ENCODE measurements around the gene GPD1.
A peak's percentile ranks its signal among the peaks of the same experiment; 100 is the strongest.

The GPD1 gene

DNA sequence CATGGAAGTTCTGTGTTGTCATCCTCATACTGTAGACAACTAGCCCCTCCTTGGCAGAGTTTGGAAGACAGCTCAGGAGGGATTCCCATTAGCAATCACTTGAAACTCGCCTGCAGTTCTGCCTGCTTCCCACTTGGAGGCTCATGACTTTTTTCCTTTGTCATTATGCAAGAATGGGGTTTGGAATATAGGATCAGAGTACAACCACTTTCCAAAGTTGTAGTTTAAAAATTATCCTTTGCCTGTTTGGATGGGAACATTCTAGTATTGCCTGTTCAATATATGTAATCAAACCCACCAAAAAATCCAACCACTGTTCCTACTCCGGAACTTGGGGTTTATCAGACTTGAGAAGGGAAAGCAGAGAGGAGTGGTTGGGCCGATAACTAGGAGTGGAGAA, 2.1 kb upstream of the GPD1 start:
- peak; percentile 43 for DNase-seq (ENCODE audit: low spot score)

DNA sequence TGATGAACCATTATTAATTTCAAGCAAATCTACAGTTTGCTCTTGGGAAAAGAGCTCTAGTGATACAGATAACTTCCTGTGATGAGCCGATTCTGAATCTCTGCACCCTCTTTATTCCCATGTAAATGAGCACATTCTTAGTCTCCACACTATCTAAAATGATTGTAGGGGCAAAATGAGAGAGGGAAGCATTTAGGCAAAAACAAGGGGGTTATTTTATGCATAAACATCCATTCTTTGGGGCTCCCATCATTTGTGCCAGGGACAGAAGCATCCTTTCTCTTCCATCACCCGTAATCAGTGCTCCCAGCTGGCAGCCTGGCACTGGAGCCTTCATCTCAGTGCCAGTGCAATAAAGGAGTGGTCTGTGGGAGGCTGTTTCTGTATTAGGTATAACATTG, 1.7 kb upstream of the GPD1 start:
- DNase-seq (ENCODE audit: low spot score): no peak

DNA sequence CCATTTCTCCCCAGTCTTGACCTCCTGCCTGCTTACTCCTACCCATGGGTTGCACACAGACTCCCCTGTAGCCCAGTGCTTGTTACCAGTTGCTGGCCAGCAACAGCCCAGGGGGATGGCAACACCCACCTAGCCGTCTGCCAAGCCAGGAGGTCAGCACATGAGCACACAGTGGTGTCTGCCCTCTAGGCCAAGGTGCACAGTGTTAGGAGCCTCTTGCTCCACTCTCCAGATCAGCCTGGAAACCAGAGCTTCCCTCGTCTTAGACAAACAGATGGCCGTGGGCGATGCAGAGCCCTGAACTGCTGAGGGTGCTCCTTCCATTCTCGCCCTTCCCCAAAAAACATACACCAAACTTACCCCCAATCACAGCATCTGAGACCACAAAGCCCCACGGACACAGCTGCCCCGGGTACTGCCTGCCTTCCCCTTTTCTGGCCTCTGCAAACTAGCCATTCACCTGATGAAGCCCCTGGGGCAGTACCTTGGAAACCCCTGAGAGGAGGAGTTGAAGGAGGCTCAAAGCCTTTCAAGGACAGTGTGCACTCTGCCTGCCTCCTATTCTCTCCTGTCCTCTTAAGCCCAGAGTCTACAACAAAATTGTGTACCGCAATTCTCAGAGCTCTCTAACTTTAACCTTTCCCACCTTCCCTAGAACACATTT, 1.0 kb upstream of the GPD1 start:
- DNase-seq (ENCODE audit: low spot score): no peak

DNA sequence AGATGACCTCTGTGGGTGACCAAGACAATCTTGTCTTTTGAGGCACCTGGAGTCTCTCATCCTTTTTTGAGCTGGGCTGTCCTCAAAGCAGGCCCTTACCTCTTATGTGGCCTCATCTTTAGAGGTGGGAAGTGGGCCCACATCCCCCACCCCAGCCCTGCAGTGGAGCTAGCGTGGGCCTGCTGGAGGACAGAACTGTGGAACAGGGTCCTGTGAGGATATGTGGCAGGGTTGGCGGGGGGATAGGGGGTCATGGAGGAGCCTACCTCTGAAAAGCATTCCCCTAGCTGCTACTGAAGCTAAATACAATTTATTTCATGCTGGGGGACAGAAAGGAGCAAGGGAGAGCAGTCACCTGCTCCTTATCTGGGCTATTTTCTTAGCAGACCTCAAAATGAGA, 457 bp upstream of the GPD1 start:
- DNase-seq (ENCODE audit: low spot score): no peak

DNA sequence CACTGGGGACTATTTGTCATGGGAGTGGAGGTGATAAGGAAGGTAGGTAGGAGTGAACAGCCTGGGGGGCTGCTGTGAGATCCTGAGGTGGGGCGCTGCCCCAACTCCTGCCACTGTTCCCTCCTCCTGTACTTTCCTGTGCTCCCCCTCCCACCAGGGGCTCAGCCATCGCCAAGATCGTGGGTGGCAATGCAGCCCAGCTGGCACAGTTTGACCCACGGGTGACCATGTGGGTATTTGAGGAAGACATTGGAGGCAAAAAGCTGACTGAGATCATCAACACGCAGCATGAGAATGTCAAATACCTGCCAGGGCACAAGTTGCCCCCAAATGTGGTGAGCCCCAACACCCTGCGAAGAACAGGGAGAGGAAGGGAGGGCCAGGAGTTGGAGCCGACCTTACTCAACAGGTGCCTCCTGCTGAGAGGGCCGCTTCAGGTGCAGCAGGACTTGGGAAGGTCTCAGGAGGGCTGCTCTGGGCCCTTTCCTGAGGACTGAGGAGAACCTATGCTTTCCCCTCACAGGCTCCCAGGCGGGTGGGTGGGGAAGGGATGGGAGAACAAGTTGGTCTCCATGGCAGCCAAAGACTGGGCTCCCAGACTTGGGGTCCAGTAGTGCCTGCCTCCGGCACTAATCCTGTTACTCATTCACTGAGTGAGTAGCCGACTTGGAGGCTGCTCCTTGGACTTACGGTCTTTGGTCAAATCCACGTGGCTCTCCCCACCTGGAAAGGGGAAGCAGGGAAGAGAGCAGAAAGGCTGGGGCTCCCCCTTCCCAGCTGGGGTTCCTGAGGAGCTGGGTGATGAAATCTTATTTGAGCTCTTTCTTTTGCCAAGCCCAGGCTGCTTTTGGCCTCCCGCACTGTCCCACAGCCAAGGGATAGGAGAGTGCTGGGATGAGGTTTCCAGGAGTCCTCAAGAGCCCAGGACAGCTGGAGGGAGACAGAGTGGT, 884 bp downstream of the GPD1 start:
- peak; percentile 38 for DNase-seq (ENCODE audit: low spot score)

DNA sequence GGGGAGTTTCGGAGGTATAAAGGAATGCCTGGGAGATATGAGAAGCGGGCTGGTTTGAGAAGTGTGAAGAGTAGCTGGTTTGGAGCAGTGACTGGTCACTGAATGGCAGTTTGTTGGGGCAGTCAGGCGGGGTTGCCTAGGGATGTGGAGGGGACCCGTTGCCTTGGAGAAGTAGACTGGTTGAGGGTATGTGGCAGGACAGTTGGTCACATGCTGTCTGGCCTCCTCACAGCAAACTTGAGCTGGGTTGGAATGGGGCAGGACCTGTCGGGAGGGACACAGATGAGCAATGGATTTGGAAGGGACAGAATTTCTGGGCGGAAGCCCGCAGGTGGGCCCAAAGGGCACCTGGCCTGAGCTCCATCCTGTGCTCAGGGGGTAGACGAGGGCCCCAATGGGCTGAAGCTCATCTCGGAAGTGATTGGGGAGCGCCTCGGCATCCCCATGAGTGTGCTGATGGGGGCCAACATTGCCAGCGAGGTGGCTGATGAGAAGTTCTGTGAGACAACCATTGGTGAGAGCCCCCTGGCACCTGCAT, 2.2 kb downstream of the GPD1 start:
- no peak for DNase-seq (ENCODE audit: low spot score)

DNA sequence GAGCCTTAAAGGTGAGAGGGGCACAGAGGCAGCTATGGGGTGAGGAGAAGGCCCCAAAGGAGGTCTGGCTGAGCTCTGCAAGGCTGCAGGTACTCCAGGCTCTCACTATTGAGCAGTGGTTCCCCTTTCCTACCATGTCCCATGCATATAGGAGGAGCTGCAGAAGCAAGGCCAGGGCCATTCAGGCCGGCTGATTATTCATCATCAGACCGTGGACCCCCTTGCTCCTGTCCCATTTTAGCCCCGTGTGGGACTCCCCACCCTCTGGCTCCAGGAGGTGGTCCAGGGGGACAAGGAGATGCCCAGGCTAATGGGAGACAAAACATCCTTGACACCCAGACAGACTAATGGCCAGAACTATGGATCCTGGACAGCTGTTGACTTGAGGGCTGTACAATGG, 3.1 kb downstream of the GPD1 start:
- DNase-seq (ENCODE audit: low spot score): no peak

DNA sequence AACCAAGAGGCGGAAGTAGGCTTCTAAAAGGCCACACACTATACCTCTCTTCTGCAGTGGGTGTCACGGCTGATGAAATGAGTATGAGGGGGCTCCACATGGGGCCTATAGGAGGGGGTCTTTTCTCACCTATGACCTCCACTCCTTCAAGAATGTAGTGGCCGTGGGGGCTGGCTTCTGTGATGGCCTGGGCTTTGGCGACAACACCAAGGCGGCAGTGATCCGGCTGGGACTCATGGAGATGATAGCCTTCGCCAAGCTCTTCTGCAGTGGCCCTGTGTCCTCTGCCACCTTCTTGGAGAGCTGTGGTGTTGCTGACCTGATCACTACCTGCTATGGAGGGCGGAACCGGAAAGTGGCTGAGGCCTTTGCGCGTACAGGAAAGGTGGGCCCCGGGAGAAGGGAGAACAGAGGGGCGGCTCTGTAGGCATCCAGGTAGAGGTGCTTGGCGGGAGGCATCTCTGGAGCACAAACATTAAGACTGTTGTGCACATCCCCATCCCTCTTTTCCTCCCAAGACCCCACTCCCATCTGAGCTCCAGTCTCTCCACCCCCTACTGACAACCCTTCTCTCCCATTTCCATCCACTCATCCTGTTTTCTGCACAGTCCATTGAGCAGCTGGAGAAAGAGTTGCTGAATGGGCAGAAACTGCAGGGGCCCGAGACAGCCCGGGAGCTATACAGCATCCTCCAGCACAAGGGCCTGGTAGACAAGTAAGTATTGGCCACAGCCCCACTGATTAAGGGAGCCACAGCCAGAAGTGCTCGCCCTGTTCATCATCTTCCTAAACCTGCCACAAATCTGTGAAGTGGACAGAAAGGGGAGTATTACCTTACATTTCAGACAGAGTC, 3.8 kb downstream of the GPD1 start:
- no peak for DNase-seq (ENCODE audit: low spot score)

DNA sequence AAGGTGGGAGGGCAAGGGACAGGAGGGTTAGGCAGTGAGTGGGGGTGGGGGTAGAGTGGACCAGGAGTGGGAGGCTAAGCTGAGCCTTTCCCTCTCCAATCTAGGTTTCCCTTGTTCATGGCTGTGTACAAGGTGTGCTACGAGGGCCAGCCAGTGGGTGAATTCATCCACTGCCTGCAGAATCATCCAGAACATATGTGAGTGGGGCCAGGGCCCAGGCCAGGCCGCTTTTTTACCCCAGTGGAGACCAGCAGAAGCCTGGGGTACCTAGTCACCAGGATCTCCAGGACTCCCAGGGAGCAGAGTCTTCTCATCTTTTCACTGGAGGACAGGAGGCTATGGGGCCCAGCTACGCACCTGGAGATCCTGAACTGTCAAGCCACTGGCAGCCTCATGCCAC, 5.5 kb downstream of the GPD1 start:
- no peak for DNase-seq (ENCODE audit: low spot score)

DNA sequence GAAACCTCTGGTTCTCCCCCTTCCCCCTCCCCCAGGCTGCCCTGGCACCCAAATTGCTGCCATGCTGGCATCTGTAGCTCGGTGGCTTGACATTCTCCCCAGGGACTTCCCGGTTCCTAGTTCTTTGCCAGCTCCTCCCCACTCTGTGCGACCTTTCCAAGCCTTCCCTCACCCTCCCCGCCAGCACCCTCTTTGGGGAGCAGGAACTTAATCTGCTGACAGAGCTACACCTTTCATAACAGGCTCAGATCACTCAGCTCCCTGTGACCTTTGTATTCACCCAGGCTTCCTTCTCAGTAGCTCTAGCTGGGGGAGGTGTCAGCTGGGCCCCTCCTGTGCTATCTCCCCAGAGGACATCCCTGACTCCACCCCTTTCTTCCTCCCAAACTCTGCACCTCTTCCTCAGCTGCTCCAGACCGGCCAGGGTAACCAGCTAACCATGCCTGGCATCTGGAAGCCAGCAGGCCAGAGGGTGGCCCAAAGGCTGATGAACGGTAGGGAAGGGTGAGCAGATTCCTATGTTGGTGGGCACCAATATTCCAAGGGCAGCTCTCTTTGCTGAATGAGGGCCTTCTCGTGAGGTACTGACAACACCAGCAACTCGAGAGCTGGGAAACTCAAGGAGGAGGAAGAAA, 6.4 kb downstream of the GPD1 start:
- peak; percentile 61 for DNase-seq (ENCODE audit: low spot score)

DNA sequence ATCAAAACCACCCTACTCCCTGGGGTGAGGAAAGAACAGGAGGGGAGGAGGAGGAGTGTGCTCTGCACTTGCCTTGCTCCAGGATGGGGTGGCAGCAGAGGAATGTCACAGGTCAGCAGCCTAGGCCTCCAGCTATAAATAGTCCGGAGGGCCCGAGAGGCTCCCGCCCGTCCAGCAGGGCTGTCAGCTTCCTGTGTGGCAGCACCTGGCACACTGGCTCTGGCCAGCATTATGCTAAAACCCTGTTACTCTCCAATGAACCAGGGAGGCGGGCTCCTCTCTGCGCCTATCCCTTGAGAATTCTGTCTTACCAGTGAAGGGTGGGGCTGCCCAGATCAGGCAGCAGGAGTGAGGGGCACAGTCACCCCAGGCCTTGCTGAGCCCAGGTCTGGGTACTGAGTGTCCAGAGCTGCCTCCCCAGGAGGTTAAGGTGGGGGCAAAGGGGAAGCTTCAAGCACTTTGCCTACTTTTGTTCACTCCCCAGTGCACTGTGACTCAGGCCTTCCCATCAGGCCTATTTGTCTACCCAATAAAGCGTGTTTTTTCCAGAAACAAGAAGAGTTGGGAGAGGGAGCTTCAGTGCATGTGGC, 7.0 kb downstream of the GPD1 start:
- DNase-seq (ENCODE audit: low spot score): peak; percentile 95

DNA sequence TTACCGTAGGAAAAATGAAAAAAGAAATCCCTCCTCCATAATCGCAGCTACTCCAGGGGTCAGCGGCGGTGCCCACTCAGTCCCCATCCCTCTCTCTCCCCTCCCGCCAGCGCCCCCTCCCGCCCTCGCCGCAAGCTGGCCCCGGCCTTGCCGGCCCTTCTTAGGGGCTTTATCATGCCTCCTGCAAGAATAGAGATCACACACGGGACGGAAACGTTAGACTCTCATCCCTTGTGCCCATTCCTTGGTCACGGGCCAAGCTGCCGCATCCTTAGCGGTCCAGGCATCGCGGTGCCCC, 7.5 kb downstream of the GPD1 start:
- no peak for DNase-seq (ENCODE audit: low spot score)

DNA sequence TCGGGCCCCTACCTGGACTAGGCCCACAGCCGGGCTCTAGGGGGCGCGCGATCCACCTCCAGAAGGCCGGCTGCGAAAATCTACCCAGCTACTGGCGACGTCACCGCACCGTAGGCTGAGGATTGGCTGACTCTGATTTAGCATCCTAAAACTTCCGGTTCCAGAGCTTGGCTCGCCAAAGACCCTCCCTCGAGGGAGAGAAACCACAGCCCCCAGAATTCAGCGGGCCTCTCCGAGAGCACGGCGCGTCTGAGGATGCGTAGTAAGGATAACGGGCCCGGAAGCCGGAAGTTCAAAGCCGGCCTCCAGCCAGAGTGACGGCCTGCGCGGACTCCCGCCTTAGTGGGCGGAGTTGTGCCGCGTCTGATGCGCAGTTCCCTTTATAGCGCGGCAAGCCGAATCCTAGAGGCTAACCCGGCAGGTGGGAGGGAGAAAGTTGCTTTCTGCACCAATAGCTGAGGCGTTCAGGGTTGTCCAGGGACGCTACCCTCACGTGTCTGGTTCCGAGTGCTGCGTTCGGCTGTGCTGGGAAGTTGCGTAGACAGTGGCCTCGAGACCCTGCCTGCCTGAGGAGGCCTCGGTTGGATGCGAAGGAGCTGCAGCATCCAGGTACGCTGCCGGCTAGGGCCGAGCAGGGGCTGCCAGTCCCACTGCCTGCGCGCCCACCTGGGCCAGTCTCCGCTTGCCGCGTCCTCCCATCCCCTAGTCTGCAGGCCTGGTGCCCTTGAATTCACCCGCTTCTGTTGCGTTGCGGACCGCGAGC, 8.1 kb downstream of the GPD1 start, which contains the start of gene COX14:
COX14 (plus strand) TSS at position 544 of the 763 bp plus-strand sequence. CDS start 7,808 bp downstream, outside the sequence.
- DNase-seq (ENCODE audit: low spot score): peak; percentile 100

DNA sequence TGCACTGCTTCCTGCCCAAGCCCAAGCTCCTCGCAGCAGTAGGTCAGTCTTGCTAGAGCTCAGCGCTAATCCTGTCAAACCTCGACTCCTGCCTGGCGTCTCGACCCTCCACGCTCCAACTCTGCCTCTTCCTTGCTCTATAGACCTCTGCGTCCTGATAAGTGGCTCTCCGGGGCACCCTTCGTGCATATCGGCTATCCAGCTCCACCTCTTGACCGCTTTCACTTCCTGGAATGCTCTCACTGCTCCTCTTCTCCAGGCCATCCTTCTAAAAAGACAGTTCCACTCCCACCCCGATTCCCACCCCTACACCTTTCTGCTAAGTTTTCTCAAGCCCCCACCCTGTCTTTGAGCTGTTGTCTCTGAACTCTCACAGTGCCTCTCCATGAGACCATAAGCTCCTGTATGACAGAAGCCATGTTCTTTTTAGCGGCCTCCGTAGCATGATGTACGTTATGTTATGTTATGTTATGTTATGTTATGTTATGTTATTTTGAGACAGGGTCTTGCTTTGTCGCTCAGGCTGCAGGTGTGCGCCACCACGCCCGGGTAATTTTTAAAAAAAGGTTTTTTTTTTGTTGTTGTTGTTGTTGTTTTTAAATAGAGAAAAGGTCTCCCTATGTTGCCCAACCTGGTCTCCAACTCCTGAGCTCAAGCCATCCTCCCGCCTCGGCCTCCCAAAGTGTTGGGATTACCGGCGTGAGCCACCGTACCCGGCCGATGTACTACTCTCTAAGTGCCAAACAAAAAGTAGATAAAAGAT, 8.8 kb downstream of the GPD1 start:
- peak; percentile 65 for DNase-seq (ENCODE audit: low spot score)

DNA sequence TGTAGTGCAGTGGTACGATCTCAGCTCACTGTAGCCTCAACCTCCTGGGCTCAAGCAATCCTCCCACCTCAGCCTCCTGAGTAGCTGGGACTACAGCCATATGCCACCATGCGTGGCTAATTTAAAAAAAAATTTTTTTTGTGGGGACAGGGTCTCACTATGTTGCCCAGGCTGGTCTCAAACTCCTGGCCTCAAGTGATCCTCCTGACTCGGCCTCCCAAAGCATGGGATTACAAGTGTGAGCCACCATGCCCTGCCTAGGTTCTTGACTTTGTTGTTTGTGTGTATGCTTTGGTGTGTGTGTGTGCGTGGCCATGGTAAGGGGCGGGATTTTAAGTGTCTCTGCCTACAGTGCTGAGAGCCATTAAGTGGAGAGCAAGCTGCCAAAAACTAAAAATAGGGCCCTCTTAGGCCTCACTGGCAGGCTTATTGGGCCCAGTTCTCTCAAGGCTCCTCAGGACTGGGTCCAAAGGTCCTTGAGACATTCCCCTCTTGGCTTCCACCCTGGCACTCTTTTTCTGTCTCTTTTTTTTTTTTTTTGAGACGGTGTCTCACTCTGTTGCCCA, 13.3 kb downstream of the GPD1 start:
- DNase-seq (ENCODE audit: low spot score): no peak

DNA sequence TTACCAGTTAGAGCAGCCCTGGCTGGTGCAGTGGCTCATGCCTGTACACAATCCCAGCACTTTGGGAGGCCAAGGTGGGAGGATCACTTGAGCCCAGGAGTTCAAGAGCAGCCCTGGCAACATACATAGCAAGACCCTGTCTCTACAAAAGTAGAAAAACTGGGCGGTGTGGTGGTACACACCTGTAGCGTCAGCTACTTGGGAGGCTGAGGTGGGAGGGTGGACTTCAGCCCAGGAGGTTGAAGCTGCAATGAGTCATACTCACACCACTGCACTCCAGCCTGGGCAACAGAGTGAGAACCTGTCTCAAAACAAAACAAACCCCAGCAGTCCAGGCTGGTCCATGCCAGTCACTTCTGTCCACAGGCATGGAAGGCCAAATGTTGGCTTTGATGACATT, 15.6 kb downstream of the GPD1 start:
- no peak for DNase-seq (ENCODE audit: low spot score)

DNA sequence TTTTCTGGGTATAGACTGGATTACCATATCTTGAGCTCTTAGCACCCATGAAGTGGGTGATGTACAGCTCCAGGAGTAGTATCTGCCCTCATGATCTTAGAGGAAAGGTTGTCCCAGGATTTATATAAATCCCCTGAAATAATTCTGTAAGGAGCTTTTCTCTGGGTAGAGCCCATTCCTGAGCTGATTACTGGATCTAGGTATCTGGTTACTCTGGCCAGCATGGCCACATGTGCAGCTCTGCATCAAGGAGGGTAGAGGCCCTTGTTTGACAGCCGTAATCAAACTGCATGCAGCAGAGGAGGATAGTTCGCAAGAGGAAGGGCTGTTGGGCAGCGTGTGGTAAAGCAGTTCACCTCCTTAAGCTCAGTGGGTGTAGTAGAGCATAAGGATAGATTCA, 16.7 kb downstream of the GPD1 start:
- no peak for DNase-seq (ENCODE audit: low spot score)

DNA sequence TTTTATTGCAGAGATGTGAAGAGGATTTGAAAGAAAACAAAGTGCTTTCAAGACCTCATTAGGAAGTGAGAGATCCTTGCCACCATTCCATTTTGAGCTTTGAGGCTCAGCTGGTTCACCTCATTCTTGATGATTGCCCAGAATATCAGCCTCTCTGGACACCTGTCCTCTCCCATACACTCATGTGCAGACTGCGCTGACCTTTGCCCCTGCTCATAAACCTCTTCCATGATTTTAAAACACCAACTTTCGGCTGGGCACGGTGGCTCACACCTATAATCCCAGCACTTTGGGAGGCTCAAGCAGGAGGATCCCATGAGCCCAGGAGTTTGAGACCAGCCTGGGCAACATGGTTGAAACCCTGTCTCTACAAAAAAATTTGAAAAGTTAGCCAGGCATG, 17.1 kb downstream of the GPD1 start:
- DNase-seq (ENCODE audit: low spot score): no peak

DNA sequence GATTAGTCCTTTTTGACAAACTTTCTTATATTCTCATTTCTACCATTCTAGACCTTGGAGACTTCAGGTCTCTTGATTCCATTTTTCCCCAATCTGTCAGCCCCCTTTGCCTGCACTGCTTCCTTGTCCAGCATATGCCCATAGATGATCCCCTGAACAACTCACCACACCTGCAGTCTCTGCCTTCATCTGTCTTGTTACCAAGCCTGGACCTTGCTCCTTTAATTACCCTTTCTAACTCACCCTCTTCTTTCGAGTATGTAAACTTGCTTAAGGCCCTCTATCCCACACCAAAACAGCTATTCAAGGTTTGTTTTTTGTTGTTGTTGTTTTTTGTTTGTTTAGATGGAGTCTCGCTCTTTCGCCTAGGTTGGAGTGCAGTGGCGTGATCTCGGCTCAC, 17.8 kb downstream of the GPD1 start:
- no peak for DNase-seq (ENCODE audit: low spot score)

DNA sequence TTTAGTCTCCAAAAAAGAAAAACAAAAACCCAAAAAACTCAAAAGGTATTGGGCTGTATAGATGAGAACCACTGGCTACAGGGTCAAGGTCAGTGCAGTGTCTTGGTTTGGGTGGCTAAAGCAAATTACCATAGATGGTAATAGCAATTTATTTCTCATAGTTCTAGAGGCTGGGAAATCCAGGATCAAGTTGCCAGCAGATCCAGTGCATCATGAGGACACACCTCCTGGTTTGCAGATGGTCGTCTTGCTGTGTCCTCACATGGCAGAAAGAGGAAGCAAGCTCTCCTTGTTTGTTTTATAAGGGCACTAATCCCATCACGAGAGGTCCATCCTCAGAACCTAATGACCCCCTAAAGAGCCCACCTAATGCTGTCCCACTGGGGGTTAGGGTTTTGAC, 19.4 kb downstream of the GPD1 start:
- DNase-seq (ENCODE audit: low spot score): no peak

All from kidney tubule cell (primary cell).